Esophagus muscularis mucosa (tissue), 3 donors: ENCODE data around the gene GLIS1.

ENCODE experiments used
- POLR2A ChIP-seq: fragments of 450-650 bp; IDR thresholded peaks from one replicate; pipeline ENCODE4 v1.6.1; 2017; ENCODE audit warnings: antibody characterized with exemption, moderate library complexity, mild to moderate bottlenecking, low read depth
- POLR2AphosphoS5 ChIP-seq, 2 donors: sonication (generic); formaldehyde crosslinking; IDR thresholded peaks; one replicate each; pipeline ENCODE4 v1.6.1; 2017; ENCODE audit warnings: antibody characterized with exemption in 2 of 2
- TF ChIP-seq, protein P1 (sequence below), 3 experiments: fragments of 200-600 bp in 2 of 3; fragments of 450-650 bp in 1 of 3; sonication (generic) in 2 of 3; IDR thresholded peaks; one replicate each; pipeline ENCODE4 v1.5.1; 2017 to 2019; ENCODE audit warnings: antibody characterized with exemption in 3 of 3, mild to moderate bottlenecking in 2 of 3, moderate library complexity in 1 of 3

- TF ChIP-seq, protein P1, sequence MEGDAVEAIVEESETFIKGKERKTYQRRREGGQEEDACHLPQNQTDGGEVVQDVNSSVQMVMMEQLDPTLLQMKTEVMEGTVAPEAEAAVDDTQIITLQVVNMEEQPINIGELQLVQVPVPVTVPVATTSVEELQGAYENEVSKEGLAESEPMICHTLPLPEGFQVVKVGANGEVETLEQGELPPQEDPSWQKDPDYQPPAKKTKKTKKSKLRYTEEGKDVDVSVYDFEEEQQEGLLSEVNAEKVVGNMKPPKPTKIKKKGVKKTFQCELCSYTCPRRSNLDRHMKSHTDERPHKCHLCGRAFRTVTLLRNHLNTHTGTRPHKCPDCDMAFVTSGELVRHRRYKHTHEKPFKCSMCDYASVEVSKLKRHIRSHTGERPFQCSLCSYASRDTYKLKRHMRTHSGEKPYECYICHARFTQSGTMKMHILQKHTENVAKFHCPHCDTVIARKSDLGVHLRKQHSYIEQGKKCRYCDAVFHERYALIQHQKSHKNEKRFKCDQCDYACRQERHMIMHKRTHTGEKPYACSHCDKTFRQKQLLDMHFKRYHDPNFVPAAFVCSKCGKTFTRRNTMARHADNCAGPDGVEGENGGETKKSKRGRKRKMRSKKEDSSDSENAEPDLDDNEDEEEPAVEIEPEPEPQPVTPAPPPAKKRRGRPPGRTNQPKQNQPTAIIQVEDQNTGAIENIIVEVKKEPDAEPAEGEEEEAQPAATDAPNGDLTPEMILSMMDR (IDR thresholded peaks at IDR 0.05): no peak
- TF ChIP-seq POLR2A (no peak), POLR2AphosphoS5 (IDR thresholded peaks at IDR 0.05) (no peak)
These were observed 155.7 kb downstream of the GLIS1 start for GRCh38 chr1:53583021-53583867.
